HG03025 (cell line): ENCODE data around the gene TMEM120B.
"Not testable (repeated sequence)": the region's sequence is repeated elsewhere in the genome, so short reads cannot be mapped to it uniquely, and the experiment has no call there.

Experiments
- ATAC-seq: cut with Tn5 transposase; IDR thresholded peaks from one replicate; pipeline ENCODE4 v1.9.1; 2021; ENCODE audit warnings: mild to moderate bottlenecking, moderate library complexity; ENCODE audit not compliant: unreplicated experiment, low FRiP score

Gene TMEM120B

GRCh38 chr12:121789233-121789781 is 76.8 kb downstream of the TMEM120B start:
- ATAC-seq: no peak

GRCh38 chr12:121789800-121790728 is 77.5 kb downstream of the TMEM120B start:
- ATAC-seq: peak; percentile 31

GRCh38 chr12:121790785-121791184 is 78.2 kb downstream of the TMEM120B start:
- ATAC-seq: not testable (repeated sequence)

GRCh38 chr12:121791671-121792551 is 79.4 kb downstream of the TMEM120B start:
- no peak for ATAC-seq

GRCh38 chr12:121792607-121793439 is 80.3 kb downstream of the TMEM120B start:
- no peak for ATAC-seq

GRCh38 chr12:121793440-121793837 is 80.9 kb downstream of the TMEM120B start, which contains the start of gene RHOF:
Gene RHOF, minus strand, starts transcription at chr12:121793688. Its CDS starts 55 bp downstream, at chr12:121793633.
- ATAC-seq: peak; percentile 19

- peak; percentile 42 for ATAC-seq
These were observed 81.4 kb downstream of the TMEM120B start for GRCh38 chr12:121793838-121794533.

GRCh38 chr12:121794534-121795033 is 82.0 kb downstream of the TMEM120B start:
- no peak for ATAC-seq

- no peak for ATAC-seq
These were observed 82.7 kb downstream of the TMEM120B start for GRCh38 chr12:121795034-121795968.

- ATAC-seq: no peak
These were observed 84.6 kb downstream of the TMEM120B start for GRCh38 chr12:121796855-121797751.

- no peak for ATAC-seq
These were observed 85.6 kb downstream of the TMEM120B start for GRCh38 chr12:121797937-121798786.

- ATAC-seq: no peak
These were observed 86.2 kb downstream of the TMEM120B start for GRCh38 chr12:121798787-121799155.

- no peak for ATAC-seq
These were observed 86.7 kb downstream of the TMEM120B start for GRCh38 chr12:121799156-121799841.

- ATAC-seq: no peak
These were observed 87.5 kb downstream of the TMEM120B start for GRCh38 chr12:121799842-121800693.
